ENCODE measurements around the gene MUC21. TPM values are rescaled to one million over a fixed set of nuclear protein-coding genes. Genes with fewer than 3 reads are reported as not detected.
"Not testable (repeated sequence)": the region's sequence is repeated elsewhere in the genome, so short reads cannot be mapped to it uniquely, and the experiment has no call there.

MUC21 gene
- total RNA-seq, 1 experiment from 2014 or later: not detected

DNA sequence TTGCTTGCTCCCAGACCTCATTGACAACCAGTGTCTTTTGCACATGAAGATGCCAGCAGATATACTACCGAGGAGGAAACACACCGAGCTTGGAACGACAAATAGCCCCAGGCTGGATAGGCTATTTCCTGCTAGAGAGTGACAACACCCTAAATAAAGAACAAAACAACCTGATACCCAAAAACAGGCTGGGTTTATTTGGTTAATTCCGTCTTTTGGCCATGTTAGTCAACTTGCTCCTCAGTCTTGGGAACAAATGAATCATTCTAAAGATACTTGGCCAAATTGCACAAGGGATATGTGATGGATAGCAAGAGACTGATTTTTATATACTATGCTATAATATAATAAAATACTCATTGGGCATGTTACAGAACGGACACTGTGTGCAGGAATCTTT is 15.3 kb downstream of the MUC21 start:
- no peaks in the 10 kb centered on the region for H3K4me1 ChIP-seq (ENCODE audit: insufficient read depth, low read length, poor library complexity, severe bottlenecking)
- no peak for DNase-seq (ENCODE audit: low spot score)
- H3K27ac ChIP-seq (ENCODE audit: low read depth, low read length, poor library complexity, severe bottlenecking): no peak overlapping the region
- H3K9me3 ChIP-seq (ENCODE audit: low read depth, low read length, poor library complexity, severe bottlenecking): no peaks in the 10 kb centered on the region
- no peaks in the 10 kb centered on the region for H3K36me3 ChIP-seq (ENCODE audit: insufficient read depth, low read length, poor library complexity, severe bottlenecking)
- intact Hi-C loops (cut with micrococcal nuclease; ENCODE audit: unreplicated experiment): no loop called here
- TF ChIP-seq, protein P1, sequence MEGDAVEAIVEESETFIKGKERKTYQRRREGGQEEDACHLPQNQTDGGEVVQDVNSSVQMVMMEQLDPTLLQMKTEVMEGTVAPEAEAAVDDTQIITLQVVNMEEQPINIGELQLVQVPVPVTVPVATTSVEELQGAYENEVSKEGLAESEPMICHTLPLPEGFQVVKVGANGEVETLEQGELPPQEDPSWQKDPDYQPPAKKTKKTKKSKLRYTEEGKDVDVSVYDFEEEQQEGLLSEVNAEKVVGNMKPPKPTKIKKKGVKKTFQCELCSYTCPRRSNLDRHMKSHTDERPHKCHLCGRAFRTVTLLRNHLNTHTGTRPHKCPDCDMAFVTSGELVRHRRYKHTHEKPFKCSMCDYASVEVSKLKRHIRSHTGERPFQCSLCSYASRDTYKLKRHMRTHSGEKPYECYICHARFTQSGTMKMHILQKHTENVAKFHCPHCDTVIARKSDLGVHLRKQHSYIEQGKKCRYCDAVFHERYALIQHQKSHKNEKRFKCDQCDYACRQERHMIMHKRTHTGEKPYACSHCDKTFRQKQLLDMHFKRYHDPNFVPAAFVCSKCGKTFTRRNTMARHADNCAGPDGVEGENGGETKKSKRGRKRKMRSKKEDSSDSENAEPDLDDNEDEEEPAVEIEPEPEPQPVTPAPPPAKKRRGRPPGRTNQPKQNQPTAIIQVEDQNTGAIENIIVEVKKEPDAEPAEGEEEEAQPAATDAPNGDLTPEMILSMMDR (conservative IDR thresholded peaks at IDR 0.05; ENCODE audit: low read depth, low read length): no peak
- TF ChIP-seq EZH2 (IDR thresholded peaks at IDR 0.05; ENCODE audit: borderline replicate concordance, low read depth, low read length, poor library complexity, severe bottlenecking): no peak
- BruUV-seq (replicated peaks): no TSS peak
- ChIA-PET CTCF (no interaction called here), POLR2A (ENCODE audit: low non-redundant PET) (no interaction called here)
- no peaks in the 10 kb centered on the region for H3K27me3 ChIP-seq (replicated peaks; ENCODE audit: insufficient read depth, low read depth, low read length, poor library complexity)
- H3K4me3 ChIP-seq (ENCODE audit: low read depth, low read length, poor library complexity, severe bottlenecking): no peak overlapping the region

DNA sequence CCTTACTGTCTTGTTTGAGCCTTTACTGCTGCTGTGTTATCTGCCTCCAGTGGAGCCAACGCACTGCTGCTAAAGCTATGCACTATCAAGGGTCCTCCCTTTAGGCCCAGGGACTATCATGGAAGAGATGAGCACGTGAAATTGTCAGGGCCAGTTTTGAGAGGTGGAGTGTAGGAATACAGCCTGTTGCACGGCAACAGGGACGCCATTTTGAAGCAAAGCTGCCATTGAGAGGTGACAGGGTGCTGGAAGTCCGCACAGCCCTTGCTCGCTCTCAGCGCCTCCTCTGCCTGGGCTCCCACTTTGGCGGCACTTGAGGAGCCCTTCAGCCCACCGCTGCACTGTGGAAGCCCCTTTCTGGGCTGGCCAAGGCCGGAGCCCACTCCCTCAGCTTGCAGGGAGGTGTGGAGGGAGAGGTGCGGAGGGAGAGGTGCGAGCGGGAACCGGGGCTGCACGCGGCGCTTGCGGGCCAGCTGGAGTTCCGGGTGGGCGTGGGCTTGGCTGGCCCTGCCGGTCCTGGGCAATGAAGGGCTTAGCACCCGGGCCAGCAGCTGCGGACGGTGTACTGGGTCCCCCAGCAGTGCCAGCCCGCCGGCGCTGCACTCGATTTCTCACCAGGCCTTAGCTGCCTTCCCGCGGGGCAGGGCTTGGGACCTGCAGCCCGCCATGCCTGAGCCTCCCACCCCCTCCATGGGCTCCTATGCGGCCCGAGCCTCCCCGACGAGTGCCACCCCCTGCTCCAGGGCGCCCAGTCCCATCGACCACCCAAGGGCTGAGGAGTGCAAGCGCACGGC is 16.7 kb downstream of the MUC21 start:
- BruUV-seq (replicated peaks); H3K4me3 ChIP-seq (ENCODE audit: low read depth, low read length, poor library complexity, severe bottlenecking); H3K36me3 ChIP-seq (ENCODE audit: insufficient read depth, low read length, poor library complexity, severe bottlenecking); DNase-seq (ENCODE audit: low spot score); H3K9me3 ChIP-seq (ENCODE audit: low read depth, low read length, poor library complexity, severe bottlenecking); H3K27ac ChIP-seq (ENCODE audit: low read depth, low read length, poor library complexity, severe bottlenecking); intact Hi-C loops (cut with micrococcal nuclease; ENCODE audit: unreplicated experiment); H3K27me3 ChIP-seq (replicated peaks; ENCODE audit: insufficient read depth, low read depth, low read length, poor library complexity); H3K4me1 ChIP-seq (ENCODE audit: insufficient read depth, low read length, poor library complexity, severe bottlenecking); CTCF ChIA-PET: not testable (repeated sequence)
- POLR2A ChIA-PET (ENCODE audit: low non-redundant PET): interaction anchor here (0.6 kb wide), 1 partner anchor 8 kb away, joined by 5 read pairs; no protein-coding TSS in a partner anchor

DNA sequence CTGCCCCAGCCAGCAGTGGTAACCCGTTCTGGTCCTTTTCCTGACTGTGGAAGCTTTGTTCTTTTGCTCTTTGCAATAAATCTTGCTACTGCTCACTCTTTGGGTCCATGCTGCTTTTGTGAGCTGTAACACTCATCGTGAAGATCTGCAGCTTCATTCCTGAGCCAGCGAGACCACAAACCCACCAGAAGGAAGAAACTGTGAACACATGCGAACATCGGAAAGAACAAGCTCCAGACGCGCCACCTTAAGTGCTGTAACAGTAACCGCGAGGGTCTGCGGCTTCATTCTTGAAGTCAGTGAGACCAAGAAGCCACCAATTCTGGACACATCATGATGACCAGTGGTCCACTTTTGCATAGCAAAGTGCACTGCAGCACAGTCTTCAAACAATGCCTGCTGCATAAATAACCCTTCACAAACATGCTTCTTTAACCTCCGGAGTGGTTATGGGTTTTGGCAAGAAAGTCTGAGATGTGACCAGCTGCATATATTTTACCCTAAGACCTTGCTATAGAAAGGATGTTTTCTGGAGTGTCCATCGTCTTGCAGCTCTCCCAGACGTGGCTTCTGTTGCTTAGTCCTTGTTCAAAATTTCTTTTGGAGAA is 17.9 kb downstream of the MUC21 start:
- ChIA-PET POLR2A (ENCODE audit: low non-redundant PET) (no interaction called here), CTCF (no interaction called here)
- no TSS peak for BruUV-seq (replicated peaks)
- Histone ChIP-seq H3K4me1 (ENCODE audit: insufficient read depth, low read length, poor library complexity, severe bottlenecking) (no peaks in the 10 kb centered on the region), H3K4me3 (ENCODE audit: low read depth, low read length, poor library complexity, severe bottlenecking) (no peak overlapping the region), H3K9me3 (ENCODE audit: low read depth, low read length, poor library complexity, severe bottlenecking) (no peaks in the 10 kb centered on the region), H3K36me3 (ENCODE audit: insufficient read depth, low read length, poor library complexity, severe bottlenecking) (no peaks in the 10 kb centered on the region), H3K27ac (ENCODE audit: low read depth, low read length, poor library complexity, severe bottlenecking) (no peak overlapping the region), H3K27me3 (replicated peaks; ENCODE audit: insufficient read depth, low read depth, low read length, poor library complexity) (no peaks in the 10 kb centered on the region)
- intact Hi-C loops (cut with micrococcal nuclease; ENCODE audit: unreplicated experiment): no loop called here
- TF ChIP-seq EZH2 (IDR thresholded peaks at IDR 0.05; ENCODE audit: borderline replicate concordance, low read depth, low read length, poor library complexity, severe bottlenecking): no peak
- TF ChIP-seq, protein P1 (conservative IDR thresholded peaks at IDR 0.05; ENCODE audit: low read depth, low read length): no peak
- no peak for DNase-seq (ENCODE audit: low spot score)

Data from A673 (cell line).